HS-5 (cell line): Measurements from ENCODE around the gene ANKIB1.

ENCODE experiments used
- DNase-seq: peaks from one replicate; pipeline ENCODE4 v3.0.0-alpha.2; 2012; ENCODE audit warnings: low read depth

The ANKIB1 gene

GRCh38 chr7:92260248-92260781, 14.5 kb downstream of the ANKIB1 start:
- DNase-seq = no peak

- DNase-seq = no peak
Measured at GRCh38 chr7:92266415-92267241, 20.9 kb downstream of the ANKIB1 start.

- no peak for DNase-seq
Measured at GRCh38 chr7:92268921-92269320, 23.1 kb downstream of the ANKIB1 start.

GRCh38 chr7:92275327-92275726, 29.6 kb downstream of the ANKIB1 start:
- no peak for DNase-seq

- no peak for DNase-seq
Measured at GRCh38 chr7:92276460-92276864, 30.7 kb downstream of the ANKIB1 start.

GRCh38 chr7:92279396-92280031, 33.7 kb downstream of the ANKIB1 start:
- DNase-seq = no peak

GRCh38 chr7:92281031-92281430, 35.3 kb downstream of the ANKIB1 start:
- DNase-seq = no peak

DNA sequence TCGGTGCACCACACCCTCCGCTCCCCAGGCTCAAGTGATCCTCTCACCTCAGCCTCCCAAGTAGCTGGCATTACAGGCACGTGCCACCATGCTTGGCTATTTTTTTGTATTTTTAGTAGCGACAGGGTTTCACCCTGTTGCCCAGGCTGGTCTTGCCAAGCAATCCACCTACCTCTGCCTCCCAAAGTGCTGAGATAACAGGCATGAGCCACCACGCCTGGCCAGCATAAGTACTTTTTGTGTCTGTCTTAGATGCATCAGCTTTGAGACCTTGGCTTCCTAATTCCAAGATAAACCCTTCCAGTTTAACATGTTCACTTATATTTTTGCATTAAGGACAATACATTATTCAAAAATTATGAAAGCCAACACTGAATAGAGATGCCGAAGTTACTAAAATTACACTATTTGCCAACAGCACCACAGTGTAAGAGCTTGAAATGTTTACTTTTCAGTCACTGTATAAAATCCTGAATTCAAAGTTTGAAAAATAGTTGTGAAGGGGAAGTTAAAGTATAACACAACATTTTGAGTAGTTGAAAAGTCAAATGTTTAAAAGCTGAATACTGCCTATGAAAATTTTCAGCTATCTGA, 36.5 kb downstream of the ANKIB1 start:
- no peak for DNase-seq

GRCh38 chr7:92282930-92283329, 37.2 kb downstream of the ANKIB1 start:
- no peak for DNase-seq

DNA sequence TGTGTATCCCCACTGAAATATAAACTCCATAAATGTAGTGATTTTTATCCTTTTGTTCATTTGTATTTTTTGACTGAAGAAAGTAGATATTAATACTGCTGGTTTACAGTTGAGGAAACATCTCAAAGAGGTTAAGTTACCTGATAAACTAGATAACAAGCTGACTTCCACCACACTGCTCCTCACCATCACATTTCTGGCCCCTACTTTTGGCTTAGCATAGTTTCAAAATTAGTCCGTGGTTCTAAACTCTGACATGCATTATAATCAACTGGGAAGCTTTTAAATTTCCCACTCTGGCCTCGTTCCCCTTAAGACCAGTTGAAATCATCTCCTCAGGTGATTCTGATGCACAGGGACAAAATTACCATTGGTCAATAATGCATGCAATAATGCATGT, 43.5 kb downstream of the ANKIB1 start:
- no peak for DNase-seq

GRCh38 chr7:92292981-92293380, 47.2 kb downstream of the ANKIB1 start:
- DNase-seq = no peak

DNA sequence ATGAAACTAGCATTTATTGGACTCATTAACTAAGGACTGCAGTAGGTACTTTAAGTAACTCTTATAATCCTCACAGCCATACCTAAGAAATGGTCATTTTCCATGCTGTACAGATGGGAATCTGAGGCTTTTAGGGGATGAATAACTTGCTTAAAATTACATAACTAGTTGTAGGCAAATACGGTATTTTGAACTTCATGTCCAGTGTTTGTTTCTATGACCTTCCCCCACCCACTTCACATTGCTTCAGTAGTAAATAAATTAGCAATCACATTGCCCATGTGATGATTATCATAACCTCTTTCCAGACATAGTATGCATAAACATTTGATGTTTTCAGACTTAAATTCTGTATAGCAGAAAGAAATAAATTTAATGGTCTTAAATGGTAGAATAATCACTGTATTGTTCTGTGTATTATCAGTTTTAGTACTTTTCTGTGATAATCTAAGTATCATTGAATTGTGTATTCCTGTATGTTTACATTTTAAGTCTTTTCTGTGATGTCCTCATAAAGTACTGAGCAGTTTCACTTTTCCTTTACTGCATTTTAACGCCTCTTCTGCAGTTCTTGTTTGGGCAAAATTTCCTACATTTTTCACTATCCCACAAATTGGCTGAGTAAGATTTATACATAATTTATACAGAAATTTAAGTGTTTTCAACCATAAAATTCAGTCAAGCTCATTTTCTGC, 48.3 kb downstream of the ANKIB1 start:
- no peak for DNase-seq

GRCh38 chr7:92295391-92295790, 49.6 kb downstream of the ANKIB1 start:
- DNase-seq = no peak

DNA sequence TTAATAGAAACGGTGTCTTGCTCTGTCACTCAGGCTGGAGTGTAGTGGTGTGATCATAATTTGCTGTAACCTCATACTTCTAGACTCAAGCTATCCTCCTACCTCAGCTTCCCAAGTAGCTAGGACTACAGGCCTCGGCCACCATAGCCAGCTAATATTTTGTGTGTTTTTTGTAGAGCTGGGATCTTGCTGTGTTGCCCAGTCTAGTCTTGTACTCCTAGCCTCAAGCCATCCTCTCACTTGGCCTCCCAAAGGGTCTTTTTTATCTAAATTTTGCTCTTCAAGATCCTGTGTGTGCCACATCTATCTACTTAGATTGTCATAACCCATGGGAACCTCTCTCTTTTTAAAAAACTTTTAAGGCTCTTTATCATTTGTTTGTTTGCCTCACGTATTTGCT, 50.5 kb downstream of the ANKIB1 start:
- DNase-seq = no peak

DNA sequence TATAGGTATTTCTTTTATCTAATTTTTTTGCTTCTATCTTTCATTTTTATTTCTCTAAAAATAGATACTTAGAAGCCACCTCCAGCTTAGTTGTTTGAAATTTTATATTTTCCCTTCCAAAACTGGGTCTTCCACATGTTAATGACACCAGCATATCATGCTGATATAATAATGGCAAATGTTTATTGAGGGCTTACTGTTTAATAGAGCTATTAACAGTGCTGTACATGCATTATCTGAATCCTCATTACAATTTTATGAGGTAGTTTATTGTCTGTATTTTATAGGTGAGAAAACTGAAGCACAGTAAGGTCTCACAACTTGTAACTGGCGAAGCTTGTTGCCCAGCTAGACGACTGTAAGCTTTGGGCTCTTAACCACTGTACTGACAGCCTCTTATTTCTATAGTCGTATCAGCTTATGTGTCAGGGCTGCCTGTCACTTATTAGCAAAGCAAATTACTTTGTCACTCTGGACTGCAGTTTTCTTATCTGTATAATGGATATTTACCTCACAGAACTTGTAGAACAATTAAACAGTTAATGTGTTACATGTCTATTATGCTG, 51.2 kb downstream of the ANKIB1 start:
- DNase-seq = no peak

GRCh38 chr7:92297736-92298135, 52.0 kb downstream of the ANKIB1 start:
- DNase-seq = no peak

DNA sequence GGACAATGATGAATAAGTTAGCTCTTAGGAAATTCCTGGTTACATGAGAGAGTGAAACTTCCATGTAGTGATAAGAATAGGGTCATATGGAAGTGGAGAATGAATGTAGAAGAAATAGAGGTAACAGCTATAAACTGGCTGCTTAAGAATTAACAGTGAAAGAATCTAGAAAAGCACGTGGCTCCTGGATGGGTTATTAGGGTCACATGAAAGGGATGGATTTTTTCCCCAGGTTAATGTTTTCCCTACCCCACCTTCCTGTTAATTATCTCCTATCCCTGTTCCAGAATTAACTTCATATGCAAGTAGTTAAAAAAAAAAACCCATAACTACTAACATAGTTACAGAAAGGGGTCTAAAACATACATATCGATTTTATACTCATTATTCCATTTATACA, 58.0 kb downstream of the ANKIB1 start:
- no peak for DNase-seq

DNA sequence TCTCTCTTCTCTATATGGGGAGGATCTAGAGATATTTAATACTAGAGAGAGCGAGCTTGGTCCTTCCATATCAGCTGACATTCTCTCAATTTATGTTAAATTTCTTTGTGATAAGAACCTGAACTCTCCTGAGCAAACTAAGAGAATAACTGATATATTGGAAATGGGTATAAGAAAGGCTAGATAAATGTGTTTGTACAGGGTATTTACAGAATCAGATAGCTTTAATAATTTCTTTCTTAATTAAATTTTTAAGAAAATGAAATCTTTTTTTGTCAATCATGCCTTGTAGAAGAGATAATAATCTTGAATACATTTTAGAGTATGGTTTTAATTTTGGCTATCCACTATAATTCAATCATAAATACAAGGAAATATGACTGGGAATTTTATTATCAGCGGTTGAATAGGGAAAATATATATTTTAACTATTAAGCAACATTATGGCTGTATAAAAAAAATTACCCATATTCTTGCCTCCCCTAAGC, 58.7 kb downstream of the ANKIB1 start:
- DNase-seq = no peak

GRCh38 chr7:92306153-92306552, 60.4 kb downstream of the ANKIB1 start:
- DNase-seq = no peak

GRCh38 chr7:92313055-92313454, 67.3 kb downstream of the ANKIB1 start:
- DNase-seq = no peak

DNA sequence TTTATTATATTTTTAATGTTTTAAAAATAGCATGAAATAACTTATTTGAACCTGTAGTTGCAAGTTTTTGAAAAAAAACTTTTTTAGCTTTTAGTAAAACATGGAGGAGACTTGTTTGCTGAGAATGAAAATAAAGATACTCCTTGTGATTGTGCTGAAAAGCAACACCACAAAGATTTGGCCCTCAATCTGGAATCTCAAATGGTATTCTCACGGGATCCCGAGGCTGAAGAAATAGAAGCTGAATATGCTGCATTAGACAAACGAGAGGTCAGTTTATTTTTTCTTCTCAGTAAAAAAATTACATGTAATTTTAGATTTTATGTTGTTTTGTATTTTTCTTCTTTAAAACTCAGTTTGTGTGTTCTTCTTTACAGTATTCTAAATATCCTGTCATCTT, 73.5 kb downstream of the ANKIB1 start:
- no peak for DNase-seq

GRCh38 chr7:92325173-92325572, 79.4 kb downstream of the ANKIB1 start:
- no peak for DNase-seq
